Body of pancreas (tissue), 4 donors: ENCODE results near the gene XRN2.

ENCODE experiments used
- CTCF ChIP-seq, 7 experiments: fragments of 450-650 bp in 4 of 7; fragments of 200-600 bp in 3 of 7; sonication (generic) in 3 of 7; IDR thresholded peaks; one replicate each; pipeline ENCODE4 v1.5.1; 2016 to 2019; ENCODE audit warnings: antibody characterized with exemption in 7 of 7
- POLR2A ChIP-seq, 3 donors: fragments of 450-650 bp; IDR thresholded peaks; one replicate each; pipeline ENCODE4 v1.6.1; 2016; ENCODE audit warnings: antibody characterized with exemption in 3 of 3, mild to moderate bottlenecking in 2 of 3

GRCh38 chr20:21352703-21353102 lies 49.6 kb downstream of the XRN2 start:
- TF ChIP-seq CTCF (IDR thresholded peaks at IDR 0.05) (no peak), POLR2A (IDR thresholded peaks at IDR 0.05) (no peak)
